Frontal cortex (tissue), 4 donors: ENCODE data around the gene ATP11A. TPM values are rescaled to one million over a fixed set of nuclear protein-coding genes. Genes with fewer than 3 reads are reported as not detected.

Experiments used
- DNase-seq, 2 donors: peaks; one replicate each; pipeline ENCODE4 v3.0.0; 2012; ENCODE audit warnings: low spot score in 2 of 2
- FAIRE-seq: peaks from 2 replicates; lab custom pipeline; 2012; peaks lifted over from hg19 to GRCh38; lab: Jason Lieb, UNC
- total RNA-seq: library from RNA; depleted of rRNA; stranded (reverse); fragments of >200 nt; gene quantifications from one replicate; pipeline ENCODE4 v1.2.3, GENCODE V29; 2014
- donor health status: control.
- donor health status: control.
- donor health status: control.

The ATP11A gene
- total RNA-seq, 1 donor from 2014 or later = 6.9 TPM

- DNase-seq (no peak), FAIRE-seq (no peak)
These were observed 30.4 kb downstream of the ATP11A start for GRCh38 chr13:112720251-112720650.

DNA sequence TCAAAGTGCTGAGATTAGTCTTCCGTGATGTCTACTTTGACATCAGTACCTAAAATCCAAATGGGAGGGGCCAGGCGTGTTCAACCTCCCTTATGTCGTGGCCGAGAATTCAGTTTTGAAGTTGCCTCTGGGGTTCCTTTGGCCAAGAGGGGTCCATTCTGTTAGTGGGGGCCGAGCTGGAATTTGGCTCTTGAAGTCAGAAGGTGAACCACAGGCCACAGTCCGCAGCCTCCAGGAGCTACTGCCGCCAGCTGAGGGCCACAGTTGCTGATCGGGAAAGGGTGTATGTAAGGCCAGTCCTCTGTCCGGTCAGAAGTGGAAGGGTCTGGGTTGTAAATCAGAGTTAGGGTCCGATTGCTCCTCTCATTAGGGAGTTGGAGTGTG lies 31.0 kb downstream of the ATP11A start:
- no peak for DNase-seq
- no peak for FAIRE-seq

DNA sequence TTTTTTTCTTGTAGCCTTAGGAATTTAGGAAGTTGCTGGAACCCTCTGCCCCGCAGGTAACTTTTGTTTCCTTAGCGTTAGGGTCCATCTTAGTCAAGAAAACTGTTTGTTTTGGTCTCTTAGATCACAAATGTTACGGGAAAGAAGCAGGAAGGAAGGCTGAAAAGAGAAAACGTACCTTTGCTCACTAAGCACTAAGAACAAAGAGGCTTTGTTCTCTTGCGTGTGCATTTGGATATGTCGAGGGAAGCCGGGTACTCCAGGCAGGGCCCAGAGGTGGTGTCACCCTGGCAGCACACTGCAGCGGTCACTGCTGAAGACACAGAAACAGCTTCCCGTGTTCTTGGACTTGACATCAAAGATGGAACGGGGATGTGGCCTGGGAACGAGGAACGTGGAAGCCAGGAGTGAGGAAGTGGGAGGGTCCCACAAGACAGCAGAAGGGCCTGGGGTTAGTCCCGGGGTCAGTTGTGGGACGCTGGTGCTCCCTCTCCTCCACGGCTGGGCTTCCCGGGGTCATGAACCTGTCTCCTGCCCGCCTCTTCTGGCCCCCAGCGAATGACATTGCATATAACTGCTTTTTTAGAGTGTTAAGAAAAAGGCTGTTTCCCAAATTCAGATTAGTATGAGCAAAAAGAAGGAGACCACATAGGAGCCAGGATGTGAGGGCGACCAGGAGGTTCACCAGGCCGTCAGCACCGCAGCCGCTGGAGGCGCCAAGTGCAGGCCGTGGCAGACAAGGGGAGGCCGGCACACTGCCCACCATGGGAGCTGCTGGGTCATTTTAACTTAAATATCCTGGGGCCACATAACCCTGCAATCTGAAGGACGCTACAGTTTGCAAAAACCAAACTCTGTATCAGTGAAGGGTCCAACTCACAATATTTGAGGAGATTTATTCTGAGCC lies 31.6 kb downstream of the ATP11A start:
- DNase-seq (peak in 1 of 2 donors; percentile 47), FAIRE-seq (no peak)

DNA sequence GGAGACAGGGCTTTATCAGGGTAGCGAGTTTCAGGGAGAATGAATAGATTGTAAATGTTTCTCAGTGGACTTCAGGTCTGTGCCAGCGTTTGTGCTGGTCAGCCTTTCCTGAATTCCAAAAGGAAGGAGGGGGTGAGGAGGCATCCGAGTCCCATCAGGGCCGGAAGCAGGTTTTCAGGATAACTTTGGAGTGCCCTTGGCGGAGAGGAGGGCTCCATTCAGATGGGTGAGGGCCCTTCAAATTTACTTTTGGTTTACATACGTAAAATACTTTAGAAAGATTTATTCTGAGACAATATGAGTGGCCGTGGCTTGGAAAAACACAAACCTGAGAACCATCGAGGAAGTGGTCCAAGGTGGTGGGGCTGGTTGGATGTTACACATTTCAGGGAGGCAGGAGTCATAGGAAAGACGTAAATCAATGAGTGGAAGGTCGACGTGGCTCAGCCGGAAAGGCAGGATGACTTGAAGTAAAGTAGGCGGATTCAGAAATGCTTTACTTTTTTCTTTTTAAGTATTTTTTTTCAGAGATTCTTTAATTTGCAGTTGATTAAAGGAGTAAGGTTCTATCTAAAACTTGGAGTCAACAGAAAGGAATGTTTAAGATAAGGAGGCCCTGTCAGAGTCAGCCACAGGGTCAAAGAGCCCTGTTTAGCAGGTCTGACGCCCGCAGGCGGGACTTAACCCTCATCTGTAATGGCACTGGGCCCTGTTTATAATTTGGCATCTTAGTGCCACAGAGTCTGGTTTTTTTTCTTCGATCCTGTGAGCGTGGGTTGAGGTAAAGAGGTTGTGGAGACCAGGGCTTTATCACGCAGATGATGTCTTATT lies 32.8 kb downstream of the ATP11A start:
- no peak for DNase-seq
- FAIRE-seq = no peak

DNA sequence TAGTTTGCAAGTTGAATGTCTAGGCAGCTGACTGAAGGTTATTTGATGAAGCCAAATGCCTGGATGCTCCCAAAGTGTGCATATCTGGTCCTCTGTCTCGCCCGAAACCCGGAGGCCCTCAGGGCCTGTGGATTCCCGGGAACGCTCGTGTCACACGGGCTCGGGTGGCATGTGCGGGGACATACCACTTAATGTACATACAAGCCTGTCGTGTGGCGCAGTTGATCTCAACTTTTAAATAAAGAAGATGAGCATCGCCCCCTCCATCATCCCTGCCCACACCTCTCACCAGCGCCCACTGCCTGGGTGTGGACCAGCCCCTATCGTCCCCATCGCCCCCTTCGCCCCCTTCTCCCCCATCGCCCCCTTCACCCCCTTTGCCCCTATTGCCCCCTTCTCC lies 33.9 kb downstream of the ATP11A start:
- no peak for DNase-seq
- no peak for FAIRE-seq

GRCh38 chr13:112724788-112725345 lies 35.0 kb downstream of the ATP11A start:
- FAIRE-seq (no peak), DNase-seq (no peak)

- DNase-seq (peak in 1 of 2 donors; percentile 54), FAIRE-seq (no peak)
These were observed 35.6 kb downstream of the ATP11A start for GRCh38 chr13:112725346-112726015.

DNA sequence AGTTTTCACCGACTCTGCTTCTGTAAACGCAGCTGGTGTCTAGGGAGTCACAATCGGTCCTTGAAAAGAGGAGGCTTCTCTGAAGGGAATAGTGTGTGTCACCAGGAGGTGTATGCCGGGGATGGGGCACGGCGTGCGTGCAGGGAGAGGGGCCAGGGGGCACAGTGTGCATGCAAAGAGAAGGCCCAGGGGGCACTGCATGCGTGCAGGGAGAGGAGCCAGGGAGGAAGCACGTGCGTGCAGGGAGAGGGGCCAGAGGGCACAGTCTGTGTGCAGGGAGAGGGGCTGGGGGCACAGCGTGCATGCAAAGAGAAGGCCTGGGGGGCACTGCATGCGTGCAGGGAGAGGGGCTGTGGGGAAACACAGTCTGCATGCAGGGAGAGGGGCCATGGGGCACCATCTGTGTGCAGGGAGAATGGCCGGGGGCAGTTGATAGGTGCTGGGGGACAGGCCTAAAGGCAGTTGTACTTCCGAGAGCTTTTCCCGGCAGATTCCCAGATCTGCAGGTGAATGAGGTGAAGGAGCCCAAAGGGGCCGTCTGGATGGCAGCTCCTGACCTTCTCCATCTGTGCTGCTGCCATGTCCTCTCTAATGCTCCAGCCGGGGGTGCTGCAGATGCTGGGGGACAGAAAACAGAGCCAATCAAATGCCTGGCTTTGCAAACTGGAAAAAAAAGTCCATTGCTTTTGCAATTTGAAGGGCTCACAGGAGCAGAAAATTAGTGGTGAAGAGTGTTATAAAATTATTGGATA lies 36.4 kb downstream of the ATP11A start:
- no peak for FAIRE-seq
- no peak for DNase-seq

DNA sequence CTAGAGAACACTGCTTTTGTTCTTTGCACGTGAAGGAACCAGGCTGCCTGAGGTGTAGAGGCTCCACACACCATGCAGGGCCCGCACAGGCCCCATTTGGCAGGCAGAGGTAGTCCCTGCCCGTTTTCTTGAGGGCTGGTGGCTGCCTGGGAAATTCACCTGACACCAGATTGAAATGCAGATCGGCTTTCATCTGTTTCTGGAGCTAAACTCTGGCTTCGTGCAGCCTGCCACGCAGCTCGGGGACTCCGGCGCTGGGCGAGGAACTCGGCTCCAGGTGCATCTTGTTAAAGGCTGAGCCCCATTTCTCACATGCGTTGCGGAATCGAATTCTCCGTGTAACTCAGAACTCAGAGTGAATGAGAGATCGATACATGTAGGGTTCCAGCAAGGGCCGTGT lies 37.7 kb downstream of the ATP11A start:
- DNase-seq = no peak
- FAIRE-seq = no peak

DNA sequence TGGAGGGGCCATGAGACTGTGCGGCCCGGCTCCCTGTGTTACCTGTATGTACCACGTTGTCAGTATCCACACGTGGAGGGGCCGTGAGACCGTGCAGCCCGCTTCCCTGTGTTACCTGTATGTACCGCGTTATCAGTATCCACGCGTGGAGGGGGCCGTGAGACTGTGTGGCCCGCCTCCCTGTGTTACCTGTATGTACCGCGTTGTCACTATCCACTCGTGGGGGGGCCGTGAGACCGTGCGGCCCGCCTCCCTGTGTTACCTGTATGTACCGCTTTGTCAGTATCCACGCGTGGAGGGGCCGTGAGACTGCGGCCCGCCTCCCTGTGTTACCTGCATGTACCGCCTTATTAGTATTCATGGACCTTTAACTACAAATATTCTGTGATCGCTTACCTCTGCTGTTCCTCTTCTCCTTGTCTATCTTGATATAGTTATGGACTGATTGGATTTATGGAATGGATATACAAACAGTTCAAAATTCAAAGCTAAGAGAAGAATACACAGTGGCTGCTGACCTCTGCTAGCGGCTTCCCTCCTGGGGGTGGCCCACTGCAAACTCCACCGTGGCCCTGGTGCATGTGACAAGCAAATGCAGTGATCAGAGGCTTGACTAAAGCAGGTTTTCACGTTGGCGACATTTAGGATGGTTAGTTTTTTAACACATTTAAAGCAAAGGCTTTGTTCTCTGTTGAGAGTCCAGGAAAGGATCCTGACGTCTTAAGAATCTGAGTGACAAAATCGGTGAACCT lies 38.7 kb downstream of the ATP11A start:
- no peak for FAIRE-seq
- DNase-seq = no peak

GRCh38 chr13:112729408-112729807 lies 39.6 kb downstream of the ATP11A start:
- no peak for FAIRE-seq
- no peak for DNase-seq

GRCh38 chr13:112730157-112730671 lies 40.4 kb downstream of the ATP11A start:
- DNase-seq (no peak), FAIRE-seq (no peak)

DNA sequence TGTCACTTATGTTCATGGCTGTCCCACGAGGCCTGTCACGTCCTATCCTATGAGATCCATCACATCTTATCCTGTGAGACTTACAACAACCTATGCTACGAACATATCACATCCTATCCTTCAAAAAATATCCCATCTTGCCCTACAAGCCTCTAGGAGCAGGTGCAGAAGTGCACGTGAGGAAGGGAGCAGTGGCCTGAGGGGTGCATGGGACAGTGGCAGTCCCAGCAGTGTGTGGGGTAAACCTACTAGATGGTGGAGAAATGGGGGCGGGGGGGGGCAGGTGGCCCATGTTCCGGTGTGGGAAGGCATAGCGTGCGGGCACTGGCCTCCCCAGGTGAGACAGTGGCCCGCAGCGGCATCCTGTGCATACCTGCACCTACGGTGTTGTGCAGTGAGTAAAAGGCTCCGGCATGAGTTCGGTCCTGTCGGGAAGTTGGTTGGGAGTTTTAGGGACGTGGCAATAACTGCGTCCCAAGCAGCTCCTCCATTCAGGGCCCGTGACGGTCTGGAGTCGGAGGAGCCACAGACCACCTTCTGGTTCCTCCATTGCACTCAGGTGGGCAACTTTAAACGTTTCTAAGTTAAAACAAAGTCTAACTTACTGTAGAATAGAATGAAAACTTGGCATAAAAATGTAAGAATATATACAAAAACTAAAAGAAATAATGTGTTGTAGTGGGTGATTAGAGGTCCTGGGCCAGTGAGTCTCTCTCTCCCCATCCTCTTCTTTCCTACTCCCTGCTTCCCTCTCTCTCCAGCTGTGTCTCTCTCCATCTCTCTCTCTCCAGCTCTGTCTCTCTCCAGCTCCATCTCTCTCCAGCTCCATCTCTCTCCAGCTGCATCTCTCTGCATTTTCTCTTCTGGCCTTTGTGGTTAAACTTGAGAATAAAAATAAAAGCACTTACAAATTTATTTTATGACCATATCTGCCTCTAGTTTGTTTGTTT lies 42.1 kb downstream of the ATP11A start:
- DNase-seq (no peak), FAIRE-seq (no peak)

DNA sequence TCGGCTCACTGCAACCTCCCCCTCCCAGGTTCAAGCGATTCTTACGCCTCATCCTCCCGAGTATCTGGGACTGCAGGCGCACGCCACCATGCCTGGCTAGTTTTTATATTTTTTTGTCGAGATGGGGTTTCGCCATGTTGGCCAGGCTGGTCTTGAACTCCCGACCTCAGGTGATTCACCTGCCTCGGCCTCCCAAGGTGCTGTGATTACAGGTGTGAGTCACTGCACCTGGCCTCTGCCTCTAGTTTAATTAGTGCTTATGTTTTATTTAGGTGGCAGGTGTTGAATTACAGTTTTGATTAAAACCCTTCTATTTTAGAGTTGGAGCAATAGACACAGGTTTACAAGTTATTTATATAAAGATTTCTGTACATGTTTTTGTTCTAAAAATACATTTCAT lies 42.8 kb downstream of the ATP11A start:
- DNase-seq (no peak), FAIRE-seq (no peak)

DNA sequence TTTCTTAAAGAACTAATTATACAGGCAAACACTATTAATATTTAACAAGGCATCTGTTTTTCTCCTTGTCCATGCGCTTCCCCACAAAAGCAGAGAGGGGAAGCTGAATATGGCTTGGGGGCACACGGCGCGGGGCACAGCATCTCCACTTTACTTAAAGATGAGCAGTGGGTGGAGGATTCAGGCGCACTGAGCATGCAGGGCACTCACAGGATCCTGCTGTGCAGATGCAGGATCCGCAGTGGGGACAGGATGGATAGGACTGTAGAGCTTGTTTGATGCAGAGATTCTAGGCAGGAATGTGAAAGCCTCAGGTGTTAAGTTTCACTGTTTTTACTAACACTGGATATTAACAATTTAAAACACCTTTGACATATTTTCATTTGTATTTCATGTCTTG lies 43.3 kb downstream of the ATP11A start:
- no peak for DNase-seq
- no peak for FAIRE-seq

GRCh38 chr13:112733661-112734379 lies 44.0 kb downstream of the ATP11A start:
- no peak for FAIRE-seq
- no peak for DNase-seq
